ENCODE results near the gene C6orf89. TPM values are rescaled to one million over a fixed set of nuclear protein-coding genes. Genes with fewer than 3 reads are reported as not detected.
A peak's percentile ranks its signal among the peaks of the same experiment; 100 is the strongest.

Gene C6orf89
- total and polyA plus RNA-seq, 2 of the 13 experiments (the other 11 are each of a cell fraction or from before 2014, with no cell fraction given), result 22.1 to 32.2 TPM

GRCh38 chr6:36838896-36839748 lies 46.6 kb upstream of the C6orf89 start, which contains the start of gene CPNE5 (continued):
- TF ChIP-seq, protein P1, sequence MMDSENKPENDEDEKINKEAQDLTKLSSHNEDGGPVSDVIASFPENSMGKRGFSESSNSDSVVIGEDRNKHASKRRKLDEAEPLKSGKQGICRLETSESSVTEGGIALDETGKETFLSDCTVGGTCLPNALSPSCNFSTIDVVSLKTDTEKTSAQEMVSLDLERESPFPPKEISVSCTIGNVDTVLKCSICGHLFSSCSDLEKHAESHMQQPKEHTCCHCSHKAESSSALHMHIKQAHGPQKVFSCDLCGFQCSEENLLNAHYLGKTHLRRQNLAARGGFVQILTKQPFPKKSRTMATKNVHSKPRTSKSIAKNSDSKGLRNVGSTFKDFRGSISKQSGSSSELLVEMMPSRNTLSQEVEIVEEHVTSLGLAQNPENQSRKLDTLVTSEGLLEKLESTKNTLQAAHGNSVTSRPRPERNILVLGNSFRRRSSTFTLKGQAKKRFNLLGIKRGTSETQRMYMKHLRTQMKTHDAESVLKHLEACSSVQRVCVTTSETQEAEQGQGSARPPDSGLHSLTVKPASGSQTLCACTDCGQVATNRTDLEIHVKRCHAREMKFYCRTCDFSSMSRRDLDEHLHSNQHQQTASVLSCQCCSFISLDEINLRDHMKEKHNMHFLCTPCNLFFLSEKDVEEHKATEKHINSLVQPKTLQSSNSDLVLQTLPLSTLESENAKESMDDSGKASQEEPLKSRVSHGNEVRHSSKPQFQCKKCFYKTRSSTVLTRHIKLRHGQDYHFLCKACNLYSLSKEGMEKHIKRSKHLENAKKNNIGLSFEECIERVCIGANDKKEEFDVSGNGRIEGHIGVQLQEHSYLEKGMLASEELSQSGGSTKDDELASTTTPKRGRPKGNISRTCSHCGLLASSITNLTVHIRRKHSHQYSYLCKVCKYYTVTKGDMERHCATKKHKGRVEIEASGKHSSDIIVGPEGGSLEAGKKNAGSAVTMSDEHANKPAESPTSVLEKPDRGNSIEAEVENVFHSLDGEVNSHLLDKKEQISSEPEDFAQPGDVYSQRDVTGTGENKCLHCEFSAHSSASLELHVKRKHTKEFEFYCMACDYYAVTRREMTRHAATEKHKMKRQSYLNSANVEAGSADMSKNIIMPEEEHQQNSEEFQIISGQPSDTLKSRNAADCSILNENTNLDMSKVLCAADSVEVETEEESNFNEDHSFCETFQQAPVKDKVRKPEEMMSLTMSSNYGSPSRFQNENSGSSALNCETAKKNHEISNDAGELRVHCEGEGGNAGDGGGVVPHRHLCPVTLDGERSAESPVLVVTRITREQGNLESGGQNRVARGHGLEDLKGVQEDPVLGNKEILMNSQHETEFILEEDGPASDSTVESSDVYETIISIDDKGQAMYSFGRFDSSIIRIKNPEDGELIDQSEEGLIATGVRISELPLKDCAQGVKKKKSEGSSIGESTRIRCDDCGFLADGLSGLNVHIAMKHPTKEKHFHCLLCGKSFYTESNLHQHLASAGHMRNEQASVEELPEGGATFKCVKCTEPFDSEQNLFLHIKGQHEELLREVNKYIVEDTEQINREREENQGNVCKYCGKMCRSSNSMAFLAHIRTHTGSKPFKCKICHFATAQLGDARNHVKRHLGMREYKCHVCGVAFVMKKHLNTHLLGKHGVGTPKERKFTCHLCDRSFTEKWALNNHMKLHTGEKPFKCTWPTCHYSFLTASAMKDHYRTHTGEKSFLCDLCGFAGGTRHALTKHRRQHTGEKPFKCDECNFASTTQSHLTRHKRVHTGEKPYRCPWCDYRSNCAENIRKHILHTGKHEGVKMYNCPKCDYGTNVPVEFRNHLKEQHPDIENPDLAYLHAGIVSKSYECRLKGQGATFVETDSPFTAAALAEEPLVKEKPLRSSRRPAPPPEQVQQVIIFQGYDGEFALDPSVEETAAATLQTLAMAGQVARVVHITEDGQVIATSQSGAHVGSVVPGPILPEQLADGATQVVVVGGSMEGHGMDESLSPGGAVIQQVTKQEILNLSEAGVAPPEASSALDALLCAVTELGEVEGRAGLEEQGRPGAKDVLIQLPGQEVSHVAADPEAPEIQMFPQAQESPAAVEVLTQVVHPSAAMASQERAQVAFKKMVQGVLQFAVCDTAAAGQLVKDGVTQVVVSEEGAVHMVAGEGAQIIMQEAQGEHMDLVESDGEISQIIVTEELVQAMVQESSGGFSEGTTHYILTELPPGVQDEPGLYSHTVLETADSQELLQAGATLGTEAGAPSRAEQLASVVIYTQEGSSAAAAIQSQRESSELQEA (CRISPR knock-in tag; IDR thresholded peaks at IDR 0.05; ENCODE audit: not compliant biosample characterization), result peak; percentile 32
- TF ChIP-seq ZNF367 (CRISPR knock-in tag; IDR thresholded peaks at IDR 0.05; ENCODE audit: borderline replicate concordance), result no peak

Measured in HepG2 (cell line).